ENCODE measurements around the gene ASPM. TPM values are rescaled to one million over a fixed set of nuclear protein-coding genes. Genes with fewer than 3 reads are reported as not detected.

The ASPM gene
- total and polyA plus RNA-seq, 12 donors = 0.04 to 4.0 (median 0.40) TPM

- Histone ChIP-seq H3K9me3 (no peaks in the 10 kb centered on the region), H3K27ac (no peak overlapping the region), H3K4me3 (no peak overlapping the region), H3K36me3 (no peaks in the 10 kb centered on the region), H3K27me3 (peaks cover 0 to 3% (median 0%) of the 10 kb centered on the region in 7 donors), H3K4me1 (peaks cover 0 to 17% (median 0%) of the 10 kb centered on the region in 9 donors)
- no peak for DNase-seq
- intact Hi-C loops (cut with DNase I) = no loop called here
- no peak for ATAC-seq
- WGBS, 2 donors = 94 to 95% methylated on average over 15 of the region's 15 CpGs
- no peak for TF ChIP-seq CTCF (IDR thresholded peaks at IDR 0.05)
Observed at GRCh38 chr1:197139169-197139568, 7.3 kb downstream of the ASPM start.

GRCh38 chr1:197137322-197137721 is 9.1 kb downstream of the ASPM start:
- Histone ChIP-seq H3K27me3 (no peaks in the 10 kb centered on the region), H3K4me1 (peaks cover 0 to 16% (median 0%) of the 10 kb centered on the region in 9 donors), H3K4me3 (no peak overlapping the region), H3K36me3 (peaks cover 0 to 16% (median 0%) of the 10 kb centered on the region in 9 donors), H3K27ac (no peak overlapping the region), H3K9me3 (no peaks in the 10 kb centered on the region)
- no peak for TF ChIP-seq CTCF (IDR thresholded peaks at IDR 0.05)
- 85 to 88% methylated on average over 7 of the region's 7 CpGs for WGBS, 2 donors
- DNase-seq (no peak), ATAC-seq (no peak)
- intact Hi-C loops (cut with DNase I) = no loop called here

- H3K4me1 ChIP-seq = no peaks in the 10 kb centered on the region
- no peak for DNase-seq
- no peak for ATAC-seq
- H3K27ac ChIP-seq = no peak overlapping the region
- peaks cover 0 to 53% (median 0%) of the 10 kb centered on the region in 9 donors for H3K36me3 ChIP-seq
- intact Hi-C loops (cut with DNase I) = no loop called here
- no peaks in the 10 kb centered on the region for H3K9me3 ChIP-seq
- no peak for TF ChIP-seq CTCF (IDR thresholded peaks at IDR 0.05)
- 93 to 96% methylated on average over 2 of the region's 2 CpGs for WGBS, 2 donors
- H3K4me3 ChIP-seq = no peak overlapping the region
- no peaks in the 10 kb centered on the region for H3K27me3 ChIP-seq
Observed at GRCh38 chr1:197130677-197131304, 15.7 kb downstream of the ASPM start.

GRCh38 chr1:197129698-197130097 is 16.8 kb downstream of the ASPM start:
- DNase-seq (no peak), ATAC-seq (no peak)
- intact Hi-C loops (cut with DNase I) = no loop called here
- Histone ChIP-seq H3K4me3 (no peak overlapping the region), H3K36me3 (peaks cover 0 to 58% (median 0%) of the 10 kb centered on the region in 9 donors), H3K4me1 (no peaks in the 10 kb centered on the region), H3K9me3 (no peaks in the 10 kb centered on the region), H3K27me3 (no peaks in the 10 kb centered on the region), H3K27ac (no peak overlapping the region)
- 77 to 83% methylated on average over 2 of the region's 2 CpGs for WGBS, 2 donors
- TF ChIP-seq CTCF (IDR thresholded peaks at IDR 0.05) = no peak

All from heart right ventricle (tissue), 16 donors.